Tibial nerve (tissue), 4 donors: ENCODE measurements around the gene ALDH6A1. TPM values are rescaled to one million over a fixed set of nuclear protein-coding genes. Genes with fewer than 3 reads are reported as not detected.

Experiments used
- DNase-seq, 2 donors: peaks; one replicate each; pipeline ENCODE4 v3.0.0-alpha.2; 2019; ENCODE audit warnings: low spot score in 2 of 2
- H3K27ac ChIP-seq, 4 donors: fragments of 200-600 bp; sonication (generic) in 3 of 4; one replicate each; pipeline ENCODE4 v1.5.1; 2017 to 2019; ENCODE audit warnings: mild to moderate bottlenecking in 1 of 4
- H3K27me3 ChIP-seq, 2 donors: fragments of 200-600 bp; sonication (generic) in 1 of 2; one replicate each; pipeline versions ENCODE4 v1.5.1 to v1.6.0; 2017 to 2019
- H3K36me3 ChIP-seq, 3 donors: fragments of 200-600 bp; sonication (generic); one replicate each; pipeline ENCODE4 v1.5.1; 2018 to 2019
- H3K4me1 ChIP-seq, 4 donors: fragments of 200-600 bp; sonication (generic) in 3 of 4; one replicate each; pipeline ENCODE4 v1.5.1; 2017 to 2019
- H3K4me3 ChIP-seq, 4 donors: fragments of 200-600 bp; sonication (generic) in 3 of 4; one replicate each; pipeline ENCODE4 v1.5.1; 2017 to 2019; ENCODE audit warnings: mild to moderate bottlenecking in 1 of 4, moderate library complexity in 1 of 4
- H3K9me3 ChIP-seq, 4 donors: fragments of 200-600 bp; sonication (generic) in 3 of 4; one replicate each; pipeline ENCODE4 v1.5.1; 2017 to 2019
- CTCF ChIP-seq, 5 experiments: fragments of 200-600 bp in 3 of 5; fragments of 450-650 bp in 2 of 5; sonication (generic) in 3 of 5; IDR thresholded peaks; one replicate each; pipeline ENCODE4 v1.5.1; 2016 to 2019; ENCODE audit warnings: antibody characterized with exemption in 5 of 5, mild to moderate bottlenecking in 3 of 5, moderate library complexity in 2 of 5
- EP300 ChIP-seq, 2 donors: sonication (generic); formaldehyde crosslinking; IDR thresholded peaks; one replicate each; pipeline ENCODE4 v1.6.1; 2017; ENCODE audit warnings: antibody characterized with exemption in 2 of 2, mild to moderate bottlenecking in 1 of 2
- POLR2A ChIP-seq, 2 donors: fragments of 450-650 bp; IDR thresholded peaks; one replicate each; pipeline ENCODE4 v1.6.1; 2017; ENCODE audit warnings: antibody characterized with exemption in 2 of 2, mild to moderate bottlenecking in 2 of 2, moderate library complexity in 2 of 2
- WGBS, 2 donors: methylation state at CpG; one replicate each; pipeline ENCODE4 v1.1.5; 2018; 5-methylcytosine and 5-hydroxymethylcytosine counted together
- total RNA-seq, 4 donors: library from RNA; depleted of rRNA; stranded (reverse); fragments of >200 nt; gene quantifications; one replicate each; pipeline ENCODE4 v1.1.0, GENCODE V29; 2016

Gene ALDH6A1
- total RNA-seq, 4 donors from 2014 or later = 40.5 to 95.7 (median 75.3) TPM

GRCh38 chr14:74065746-74066575 is 18.3 kb downstream of the ALDH6A1 start:
- no peaks in the 10 kb centered on the region for H3K4me1 ChIP-seq
- TF ChIP-seq EP300 (IDR thresholded peaks at IDR 0.05) = no peak
- no peak for TF ChIP-seq CTCF (IDR thresholded peaks at IDR 0.05)
- no peak for TF ChIP-seq POLR2A (IDR thresholded peaks at IDR 0.05)
- no peaks in the 10 kb centered on the region for H3K27me3 ChIP-seq
- no peak overlapping the region for H3K4me3 ChIP-seq
- no peaks in the 10 kb centered on the region for H3K9me3 ChIP-seq
- no peak overlapping the region for H3K27ac ChIP-seq
- H3K36me3 ChIP-seq = peaks cover 4 to 99% (median 16%) of the 10 kb centered on the region in 3 donors
- WGBS, 2 donors = 79 to 81% methylated on average over 3 of the region's 3 CpGs
- no peak for DNase-seq

GRCh38 chr14:74064883-74065282 is 19.4 kb downstream of the ALDH6A1 start:
- Histone ChIP-seq H3K4me1 (no peaks in the 10 kb centered on the region), H3K4me3 (no peak overlapping the region), H3K27me3 (no peaks in the 10 kb centered on the region), H3K36me3 (peaks cover 4 to 99% (median 12%) of the 10 kb centered on the region in 3 donors), H3K27ac (no peak overlapping the region), H3K9me3 (no peaks in the 10 kb centered on the region)
- 79 to 88% methylated on average over 3 of the region's 3 CpGs for WGBS, 2 donors
- TF ChIP-seq CTCF (IDR thresholded peaks at IDR 0.05) (no peak), POLR2A (IDR thresholded peaks at IDR 0.05) (no peak), EP300 (IDR thresholded peaks at IDR 0.05) (no peak)
- DNase-seq = no peak

GRCh38 chr14:74064426-74064825 is 19.8 kb downstream of the ALDH6A1 start:
- Histone ChIP-seq H3K4me1 (no peaks in the 10 kb centered on the region), H3K36me3 (peaks cover 4 to 99% (median 12%) of the 10 kb centered on the region in 3 donors), H3K4me3 (no peak overlapping the region), H3K27ac (no peak overlapping the region), H3K27me3 (no peaks in the 10 kb centered on the region), H3K9me3 (no peaks in the 10 kb centered on the region)
- TF ChIP-seq POLR2A (IDR thresholded peaks at IDR 0.05) = no peak
- TF ChIP-seq CTCF (IDR thresholded peaks at IDR 0.05) = no peak
- no peak for TF ChIP-seq EP300 (IDR thresholded peaks at IDR 0.05)
- no peak for DNase-seq

- Histone ChIP-seq H3K36me3 (peaks cover 6 to 100% (median 12%) of the 10 kb centered on the region in 3 donors), H3K4me1 (no peaks in the 10 kb centered on the region), H3K27me3 (no peaks in the 10 kb centered on the region), H3K4me3 (no peak overlapping the region), H3K27ac (no peak overlapping the region), H3K9me3 (no peaks in the 10 kb centered on the region)
- no peak for DNase-seq
- 88 to 95% methylated on average over 2 of the region's 2 CpGs for WGBS, 2 donors
- TF ChIP-seq CTCF (IDR thresholded peaks at IDR 0.05) = no peak
- no peak for TF ChIP-seq EP300 (IDR thresholded peaks at IDR 0.05)
- TF ChIP-seq POLR2A (IDR thresholded peaks at IDR 0.05) = no peak
Observed at GRCh38 chr14:74062809-74063150, 21.5 kb downstream of the ALDH6A1 start.

- H3K4me1 ChIP-seq = no peaks in the 10 kb centered on the region
- peaks cover 0 to 59% (median 0%) of the 10 kb centered on the region in 3 donors for H3K36me3 ChIP-seq
- H3K4me3 ChIP-seq = no peak overlapping the region
- TF ChIP-seq POLR2A (IDR thresholded peaks at IDR 0.05) (no peak), CTCF (IDR thresholded peaks at IDR 0.05) (no peak), EP300 (IDR thresholded peaks at IDR 0.05) (no peak)
- H3K27ac ChIP-seq = no peak overlapping the region
- no peaks in the 10 kb centered on the region for H3K9me3 ChIP-seq
- DNase-seq = no peak
- H3K27me3 ChIP-seq = no peaks in the 10 kb centered on the region
- 73 to 74% methylated on average over 3 of the region's 3 CpGs for WGBS, 2 donors
Observed at GRCh38 chr14:74049876-74050495, 34.3 kb downstream of the ALDH6A1 start.
